Urothelium cell line (cell line): ENCODE results near the gene MRTFA.
"Not testable (repeated sequence)": the region's sequence is repeated elsewhere in the genome, so short reads cannot be mapped to it uniquely, and the experiment has no call there.

Experiments used
- DNase-seq: peaks from one replicate; pipeline ENCODE4 v3.0.0; 2011; ENCODE audit warnings: low spot score, mixed read lengths
- FAIRE-seq: peaks from 2 replicates; lab custom pipeline; 2011; peaks lifted over from hg19 to GRCh38; lab: Jason Lieb, UNC

Gene MRTFA

DNA sequence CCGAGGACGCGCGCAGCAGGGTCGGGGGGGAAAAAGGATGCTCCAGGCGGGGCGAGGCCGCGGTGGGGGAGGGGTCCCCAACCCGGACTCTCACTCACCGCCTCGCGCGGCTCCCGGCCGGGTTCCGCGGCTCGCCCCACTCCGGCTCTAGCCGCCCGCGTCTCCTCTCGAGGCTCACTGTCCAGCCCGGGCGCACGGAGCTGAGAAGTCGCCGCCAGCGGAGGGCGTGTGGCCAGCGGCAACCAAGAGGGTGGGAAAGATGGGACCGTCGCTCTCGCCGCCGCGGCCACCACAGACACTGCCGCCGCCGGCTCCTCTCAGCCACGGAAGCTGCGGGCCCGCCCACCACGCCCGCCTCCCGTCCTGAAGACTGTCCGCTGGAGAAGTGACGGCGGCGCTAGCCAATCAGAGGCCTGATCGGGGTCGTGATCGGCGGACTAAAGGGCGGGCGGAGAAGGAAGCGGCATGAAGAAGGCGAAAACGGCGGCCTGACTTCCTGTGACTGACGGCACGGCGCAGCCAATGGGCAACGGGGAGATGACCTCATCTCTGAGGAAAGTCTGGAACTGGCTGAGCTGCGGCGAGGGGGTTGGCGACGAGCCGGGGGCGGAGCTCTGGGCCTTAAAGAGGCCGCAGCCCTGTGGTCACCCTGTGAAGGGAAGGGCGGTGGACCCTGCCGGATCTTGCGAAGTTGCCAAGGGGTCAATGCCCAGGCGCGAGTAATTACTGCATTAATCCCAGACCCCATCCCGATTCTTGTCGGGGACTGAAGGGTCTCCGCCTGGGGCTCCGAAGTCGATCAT is at the start of gene MRTFA:
MRTFA (minus strand) TSS at position 340 of the 803 bp plus-strand sequence.
- FAIRE-seq (peak; percentile 99), DNase-seq (peak; percentile 99)

GRCh38 chr22:40685406-40685805 is 48.9 kb upstream of the MRTFA start:
- DNase-seq = no peak
- no peak for FAIRE-seq

DNA sequence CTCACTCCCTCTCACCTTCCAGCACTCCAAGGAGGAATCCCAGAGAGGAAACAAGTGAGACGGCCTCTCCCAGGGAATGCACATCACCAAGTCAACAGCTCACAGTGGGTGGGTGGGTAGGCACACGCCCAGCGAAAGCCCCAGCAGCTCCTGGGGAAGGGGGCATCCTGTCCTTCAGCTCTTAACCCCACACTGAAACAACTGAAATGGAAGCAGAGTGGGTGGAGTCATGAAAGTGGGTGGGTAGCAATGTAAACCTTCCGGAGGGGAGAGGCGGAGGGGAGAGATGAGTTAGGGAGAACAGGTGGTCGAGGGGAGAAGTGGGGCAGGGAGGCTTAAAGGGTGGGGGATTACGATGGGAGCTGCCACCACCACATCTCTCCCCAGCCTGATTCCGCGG is 48.2 kb upstream of the MRTFA start:
- FAIRE-seq (no peak), DNase-seq (no peak)

GRCh38 chr22:40681451-40681850 is 44.9 kb upstream of the MRTFA start:
- FAIRE-seq = no peak
- DNase-seq = no peak

DNA sequence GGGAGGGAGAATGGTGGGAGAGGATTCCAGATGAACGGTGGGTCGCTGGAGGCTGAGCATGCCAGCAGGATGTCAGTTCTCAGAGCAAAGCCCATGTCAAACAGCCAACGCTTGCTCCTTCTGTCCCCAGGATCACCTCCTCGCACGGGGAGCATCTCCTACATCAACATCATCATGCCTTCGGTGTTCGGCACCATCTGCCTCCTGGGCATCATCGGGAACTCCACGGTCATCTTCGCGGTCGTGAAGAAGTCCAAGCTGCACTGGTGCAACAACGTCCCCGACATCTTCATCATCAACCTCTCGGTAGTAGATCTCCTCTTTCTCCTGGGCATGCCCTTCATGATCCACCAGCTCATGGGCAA is 44.3 kb upstream of the MRTFA start:
- no peak for DNase-seq
- peak; percentile 30 for FAIRE-seq

- no peak for DNase-seq
- no peak for FAIRE-seq
These were observed 43.7 kb upstream of the MRTFA start for GRCh38 chr22:40679964-40680818.

DNA sequence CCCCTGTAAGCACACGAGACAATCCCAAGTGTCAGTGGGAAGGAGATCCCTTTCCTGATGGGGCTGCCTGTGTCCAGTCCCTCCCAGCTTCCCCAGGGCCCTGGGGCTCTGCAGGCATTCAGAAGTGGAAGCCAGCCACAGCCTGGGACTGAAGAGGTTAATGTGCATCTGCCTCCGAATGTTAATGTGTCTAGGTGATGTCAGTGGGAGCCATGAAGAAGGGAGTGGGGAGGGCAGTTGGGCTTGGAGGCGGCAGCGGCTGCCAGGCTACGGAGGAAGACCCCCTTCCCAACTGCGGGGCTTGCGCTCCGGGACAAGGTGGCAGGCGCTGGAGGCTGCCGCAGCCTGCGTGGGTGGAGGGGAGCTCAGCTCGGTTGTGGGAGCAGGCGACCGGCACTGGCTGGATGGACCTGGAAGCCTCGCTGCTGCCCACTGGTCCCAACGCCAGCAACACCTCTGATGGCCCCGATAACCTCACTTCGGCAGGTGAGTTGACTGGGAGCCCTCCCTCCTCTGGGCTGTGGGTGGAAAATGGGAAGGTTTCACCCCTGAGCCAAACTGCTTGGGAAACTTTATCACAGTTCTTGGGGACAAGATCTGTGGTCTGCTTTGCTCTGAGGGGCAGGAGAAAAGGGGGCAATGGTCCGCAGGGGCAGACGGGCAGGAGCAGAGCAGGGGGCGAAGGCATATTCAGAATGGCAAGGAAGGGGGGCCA is 42.9 kb upstream of the MRTFA start, which contains the start of gene MCHR1:
MCHR1 (plus strand) TSS at position 236 of the 715 bp plus-strand sequence; CDS start at position 405, 169 bp downstream.
- FAIRE-seq (peak; percentile 62), DNase-seq (no peak)

GRCh38 chr22:40678493-40679248 is 42.2 kb upstream of the MRTFA start:
- no peak for DNase-seq
- FAIRE-seq = no peak

GRCh38 chr22:40676644-40677043 is 40.1 kb upstream of the MRTFA start:
- DNase-seq = no peak
- no peak for FAIRE-seq

DNA sequence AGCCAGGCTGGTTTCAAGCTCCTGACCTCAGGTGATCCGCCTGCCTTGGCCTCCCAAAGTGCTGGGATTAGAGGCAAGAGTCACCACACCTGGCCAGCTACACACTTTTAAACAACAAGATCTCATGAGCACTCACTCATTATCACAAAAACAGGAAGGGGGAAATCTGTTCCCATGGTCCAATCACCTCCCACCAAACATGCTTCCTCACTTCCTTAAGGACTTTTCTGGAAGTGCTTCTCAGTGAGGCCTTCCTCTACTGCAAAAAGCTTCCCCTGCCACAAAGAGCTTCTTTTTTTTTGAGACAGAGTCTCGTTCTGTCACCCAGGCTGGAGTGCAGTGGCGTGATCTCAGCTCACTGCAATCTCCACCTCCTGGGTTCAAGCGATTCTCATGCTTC is 39.6 kb upstream of the MRTFA start:
- FAIRE-seq = peak; percentile 27
- DNase-seq = not testable (repeated sequence)

DNA sequence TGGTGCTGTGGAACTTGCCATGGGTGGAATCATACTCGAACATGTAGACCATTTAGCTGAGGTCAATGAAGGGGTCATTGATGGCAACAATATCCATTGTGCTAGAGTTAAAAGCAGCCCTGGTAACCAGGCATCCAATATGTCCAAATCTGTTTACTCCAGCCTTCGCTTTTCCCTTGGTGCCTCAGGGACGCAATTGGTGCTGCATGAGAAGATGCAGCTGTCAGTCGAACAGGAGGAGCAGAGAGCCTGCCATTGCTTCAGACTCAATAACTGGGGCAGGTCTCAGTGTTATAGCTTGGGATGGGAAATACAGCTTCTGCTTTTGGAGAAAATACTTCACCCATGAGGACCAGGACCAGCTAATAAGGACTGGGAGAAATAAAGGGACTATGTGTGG is 37.8 kb upstream of the MRTFA start:
- FAIRE-seq (peak; percentile 65), DNase-seq (no peak)

GRCh38 chr22:40673017-40673416 is 36.5 kb upstream of the MRTFA start:
- DNase-seq (no peak), FAIRE-seq (no peak)

DNA sequence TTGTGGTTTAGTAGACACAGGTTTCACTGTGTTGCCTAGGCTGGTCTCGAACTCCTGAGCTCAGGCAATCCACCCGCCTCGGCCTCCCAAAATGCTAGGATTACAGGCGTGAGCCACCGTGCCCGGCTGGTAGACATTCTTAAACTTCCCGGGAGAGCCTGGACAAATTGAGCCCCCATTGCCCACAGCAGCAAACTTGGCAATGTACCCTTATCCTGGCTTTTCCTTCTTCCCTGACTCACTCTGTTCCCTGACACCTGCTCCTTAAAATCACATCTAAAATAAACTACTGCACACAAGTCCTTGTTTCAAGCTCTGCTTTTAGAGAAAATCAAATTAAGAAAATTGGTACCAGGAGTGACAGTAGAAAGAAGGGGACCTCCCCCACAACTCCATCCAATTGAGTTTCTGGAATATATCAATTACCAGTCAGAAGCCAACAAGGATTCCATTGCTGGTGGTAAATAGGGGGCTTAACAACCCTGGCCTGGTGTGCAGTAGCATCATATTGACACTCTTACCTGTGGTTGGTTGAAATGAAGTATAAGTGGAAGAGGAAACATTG is 35.4 kb upstream of the MRTFA start:
- FAIRE-seq = no peak
- DNase-seq = no peak

- no peak for DNase-seq
These were observed 34.9 kb upstream of the MRTFA start for GRCh38 chr22:40671369-40671768.

GRCh38 chr22:40670058-40670457 is 33.5 kb upstream of the MRTFA start:
- DNase-seq = no peak
- peak; percentile 70 for FAIRE-seq

More at GRCh38 chr22:40671369-40671768, 34.9 kb upstream of the MRTFA start:
- no peak for FAIRE-seq

DNA sequence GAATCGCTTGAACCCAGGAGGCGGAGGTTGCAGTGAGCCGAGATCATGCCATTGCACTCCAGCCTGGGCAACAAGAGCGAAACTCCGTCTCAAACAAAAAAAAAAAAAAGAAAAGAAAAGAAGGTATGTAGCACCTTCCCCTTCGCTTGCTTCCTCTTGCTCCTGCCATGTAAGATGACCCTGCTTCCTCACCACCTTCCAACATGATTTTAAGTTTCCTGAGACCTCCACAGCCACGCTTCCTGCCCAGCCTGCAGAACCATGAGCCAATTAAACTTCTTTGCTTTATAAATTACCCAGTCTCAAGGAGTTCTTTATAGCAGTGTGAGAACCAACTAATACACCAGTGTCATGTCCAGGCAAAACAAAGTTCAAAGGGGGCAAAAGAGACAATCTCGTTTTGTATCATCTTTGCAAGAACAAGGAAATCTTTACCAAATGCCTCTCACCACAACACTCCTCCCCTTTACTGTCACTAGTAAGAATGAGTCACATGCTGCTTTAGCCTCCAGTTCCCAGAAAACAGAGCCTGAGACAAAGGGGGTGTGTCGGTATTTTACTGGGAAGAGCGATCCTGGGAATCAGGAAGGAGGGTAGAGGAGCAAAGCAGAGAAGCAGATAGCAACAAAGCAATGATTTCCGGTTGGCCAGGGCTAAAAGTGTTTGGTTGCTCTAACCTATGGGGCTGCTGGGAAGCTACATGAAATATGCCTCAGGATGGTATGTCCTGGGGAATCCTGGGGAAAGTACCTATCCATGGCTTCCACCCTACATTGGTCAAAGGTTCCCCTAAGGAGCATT is 32.3 kb upstream of the MRTFA start:
- DNase-seq (peak; percentile 83), FAIRE-seq (peak; percentile 78)

GRCh38 chr22:40666151-40666848 is 29.8 kb upstream of the MRTFA start:
- FAIRE-seq (no peak), DNase-seq (no peak)

GRCh38 chr22:40665312-40665711 is 28.8 kb upstream of the MRTFA start:
- no peak for FAIRE-seq
- DNase-seq = no peak

DNA sequence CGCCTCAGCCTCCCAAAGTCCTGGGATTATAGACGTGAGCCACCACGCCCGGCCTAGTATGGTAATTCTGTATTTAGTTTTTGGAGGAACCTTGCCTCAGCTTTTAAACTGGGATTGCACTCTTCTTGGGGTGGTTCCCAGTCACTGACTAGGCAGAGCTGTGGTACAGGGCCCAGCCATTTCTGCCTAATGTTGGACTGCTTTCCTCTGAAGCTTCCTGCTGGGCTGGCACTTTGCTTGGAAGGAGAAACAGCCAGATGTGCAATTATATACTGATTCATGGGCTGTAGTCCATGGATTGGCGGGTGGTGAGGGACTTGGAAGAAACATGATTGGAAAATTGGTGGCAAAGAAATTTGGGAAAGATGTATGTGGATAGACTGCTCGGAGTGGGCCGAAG is 25.2 kb upstream of the MRTFA start:
- FAIRE-seq (no peak), DNase-seq (no peak)
